HEK293 (cell line): ENCODE data around the gene ZNF853.
A peak's percentile ranks its signal among the peaks of the same experiment; 100 is the strongest.

Source experiments
- CTCF ChIA-PET: fragments of 350-600 bp; formaldehyde crosslinking; extraction: SDS; loops from one replicate; lab custom pipeline; 2021; ENCODE audit warnings: antibody characterized with exemption; lab: Yijun Ruan, JAX
- POLR2A ChIA-PET: fragments of 300-600 bp; formaldehyde crosslinking; extraction: SDS; loops from one replicate; lab custom pipeline; 2020; ENCODE audit warnings: antibody characterized with exemption, inconsistent platforms; lab: Yijun Ruan, JAX
- H3K27ac ChIP-seq: fragments of 200-500 bp; sonication (Bioruptor generic); 2 replicates; pipeline ENCODE4 v1.5.1; 2014; ENCODE audit warnings: low read depth, low read length, control low read depth, inconsistent platforms; ENCODE audit errors: extremely low read depth
- H3K36me3 ChIP-seq, 2 experiments: fragments of 200-500 bp in 1 of 2; sonication (Bioruptor generic) in 1 of 2; 1 replicate in 1 of 2; 2 replicates in 1 of 2; pipeline ENCODE4 v1.5.1; 2014 to 2017; ENCODE audit warnings: inconsistent platforms in 2 of 2, low read length in 2 of 2; ENCODE audit not compliant: control insufficient read depth in 2 of 2, insufficient read depth in 1 of 2
- H3K4me1 ChIP-seq: fragments of 200-500 bp; sonication (Bioruptor generic); 2 replicates; pipeline ENCODE4 v1.5.1; 2014; ENCODE audit warnings: mild to moderate bottlenecking, low read length, inconsistent platforms; ENCODE audit not compliant: control insufficient read depth, insufficient read depth
- H3K4me3 ChIP-seq: 2 replicates; pipeline ENCODE4 v1.5.1; 2011; ENCODE audit warnings: low read depth, mild to moderate bottlenecking, control low read depth, low read length, moderate library complexity
- H3K9me3 ChIP-seq: fragments of 200-500 bp; sonication (Bioruptor generic); 2 replicates; pipeline ENCODE4 v1.5.1; 2014; ENCODE audit warnings: low read depth, low read length, inconsistent platforms; ENCODE audit not compliant: control insufficient read depth, insufficient read depth
- GLIS1 ChIP-seq: fragments of 450-650 bp; formaldehyde crosslinking; IDR thresholded peaks from 2 replicates; pipeline ENCODE4 v1.5.1; 2016; ENCODE audit warnings: missing biosample characterization, missing genetic modification characterization
- HIC1 ChIP-seq: fragments of 450-650 bp; formaldehyde crosslinking; IDR thresholded peaks from 2 replicates; pipeline ENCODE4 v1.5.1; 2016; ENCODE audit warnings: missing biosample characterization, missing genetic modification characterization
- KLF8 ChIP-seq: fragments of 450-650 bp; formaldehyde crosslinking; IDR thresholded peaks from 2 replicates; pipeline ENCODE4 v1.5.1; 2016; ENCODE audit warnings: missing biosample characterization, missing genetic modification characterization
- KLF9 ChIP-seq: fragments of 450-650 bp; formaldehyde crosslinking; IDR thresholded peaks from 2 replicates; pipeline ENCODE4 v1.5.1; 2016; ENCODE audit warnings: missing biosample characterization, missing genetic modification characterization, low read depth
- MZF1 ChIP-seq: fragments of 450-650 bp; formaldehyde crosslinking; IDR thresholded peaks from 2 replicates; pipeline ENCODE4 v1.5.1; 2017; ENCODE audit warnings: missing biosample characterization, missing genetic modification characterization, borderline replicate concordance
- PATZ1 ChIP-seq: fragments of 450-650 bp; formaldehyde crosslinking; IDR thresholded peaks from 2 replicates; pipeline ENCODE4 v1.5.1; 2016; ENCODE audit warnings: missing biosample characterization, missing genetic modification characterization
- PRDM10 ChIP-seq: fragments of 450-650 bp; formaldehyde crosslinking; IDR thresholded peaks from 2 replicates; pipeline ENCODE4 v1.5.1; 2016; ENCODE audit warnings: missing biosample characterization, missing genetic modification characterization
- SP2 ChIP-seq: fragments of 450-650 bp; formaldehyde crosslinking; IDR thresholded peaks from 2 replicates; pipeline ENCODE4 v1.5.1; 2016; ENCODE audit warnings: missing biosample characterization, missing genetic modification characterization
- TRIM28 ChIP-seq: IDR thresholded peaks from 2 replicates; pipeline ENCODE4 v1.6.1; 2011; ENCODE audit warnings: low read length, control low read depth, borderline replicate concordance
- ZBTB20 ChIP-seq: fragments of 450-650 bp; formaldehyde crosslinking; IDR thresholded peaks from 2 replicates; pipeline ENCODE4 v1.5.1; 2016; ENCODE audit warnings: missing biosample characterization, missing genetic modification characterization
- ZBTB26 ChIP-seq: fragments of 450-650 bp; formaldehyde crosslinking; optimal IDR thresholded peaks from 2 replicates; pipeline ENCODE3; 2016; ENCODE audit warnings: missing biosample characterization, mild to moderate bottlenecking, missing genetic modification characterization
- ZBTB8A ChIP-seq: fragments of 450-650 bp; formaldehyde crosslinking; IDR thresholded peaks from 2 replicates; pipeline ENCODE4 v1.5.1; 2016; ENCODE audit warnings: missing biosample characterization, missing genetic modification characterization
- ZFHX2 ChIP-seq: fragments of 450-650 bp; formaldehyde crosslinking; conservative IDR thresholded peaks from 2 replicates; pipeline ENCODE4 v1.5.1; 2016; ENCODE audit warnings: missing biosample characterization, missing genetic modification characterization
- ZFP41 ChIP-seq: fragments of 450-650 bp; formaldehyde crosslinking; IDR thresholded peaks from 2 replicates; pipeline ENCODE4 v1.5.1; 2016; ENCODE audit warnings: missing biosample characterization, missing genetic modification characterization, borderline replicate concordance
- ZIC2 ChIP-seq: fragments of 450-650 bp; formaldehyde crosslinking; IDR thresholded peaks from 2 replicates; pipeline ENCODE4 v1.5.1; 2016; ENCODE audit warnings: missing biosample characterization, missing genetic modification characterization
- ZNF114 ChIP-seq: fragments of 450-650 bp; formaldehyde crosslinking; IDR thresholded peaks from 2 replicates; pipeline ENCODE4 v1.5.0; 2017; ENCODE audit warnings: missing biosample characterization, missing genetic modification characterization
- ZNF148 ChIP-seq: fragments of 450-650 bp; formaldehyde crosslinking; IDR thresholded peaks from 2 replicates; pipeline ENCODE4 v1.5.0; 2017; ENCODE audit warnings: missing biosample characterization, missing genetic modification characterization, borderline replicate concordance
- ZNF214 ChIP-seq: fragments of 450-650 bp; formaldehyde crosslinking; IDR thresholded peaks from 2 replicates; pipeline ENCODE4 v1.5.1; 2017; ENCODE audit warnings: missing biosample characterization, mild to moderate bottlenecking, missing genetic modification characterization, borderline replicate concordance
- ZNF335 ChIP-seq: fragments of 450-650 bp; formaldehyde crosslinking; conservative IDR thresholded peaks from 2 replicates; pipeline ENCODE4 v1.5.1; 2016; ENCODE audit warnings: missing biosample characterization, missing genetic modification characterization
- ZNF510 ChIP-seq: fragments of 450-650 bp; formaldehyde crosslinking; IDR thresholded peaks from 2 replicates; pipeline ENCODE4 v1.5.1; 2018; ENCODE audit warnings: mild to moderate bottlenecking, missing genetic modification characterization, missing biosample characterization; ENCODE audit not compliant: insufficient replicate concordance
- ZNF571 ChIP-seq: fragments of 450-650 bp; formaldehyde crosslinking; IDR thresholded peaks from 2 replicates; pipeline ENCODE4 v1.5.0; 2017; ENCODE audit warnings: missing biosample characterization, missing genetic modification characterization
- ZNF776 ChIP-seq: fragments of 450-650 bp; formaldehyde crosslinking; IDR thresholded peaks from 2 replicates; pipeline ENCODE4 v1.5.0; 2017; ENCODE audit warnings: missing biosample characterization, missing genetic modification characterization, borderline replicate concordance
- ZNF791 ChIP-seq: fragments of 450-650 bp; formaldehyde crosslinking; IDR thresholded peaks from 2 replicates; pipeline ENCODE4 v1.5.1; 2016; ENCODE audit warnings: missing biosample characterization, missing genetic modification characterization

Gene ZNF853

GRCh38 chr7:6615723-6616555, 529 bp downstream of the ZNF853 start:
- H3K4me3 ChIP-seq, result peak overlapping the region; percentile 64
- no peaks in the 10 kb centered on the region for H3K9me3 ChIP-seq
- POLR2A ChIA-PET, result no interaction called here
- peak overlapping the region; percentile 71; the same call in 1 of the 2 replicates for H3K27ac ChIP-seq
- CTCF ChIA-PET, result interaction anchor here (0.6 kb wide), 1 partner anchor 141 kb away, joined by 3 read pairs; no protein-coding TSS in a partner anchor
- H3K36me3 ChIP-seq, result peaks cover 6 to 11% of the 10 kb centered on the region in 2 experiments; a peak in 2 of 3 replicates
- peak; percentile 23 for TF ChIP-seq ZBTB26 (tag by site-specific recombination)
- TF ChIP-seq PRDM10, result no peak
- peak; percentile 81 for TF ChIP-seq ZNF335 (tag by site-specific recombination)
- no peak for TF ChIP-seq ZNF214
- no peak for TF ChIP-seq KLF8 (tag by site-specific recombination)
- peak; percentile 48 for TF ChIP-seq ZBTB8A (tag by site-specific recombination)
- peak; percentile 48 for TF ChIP-seq KLF9
- TF ChIP-seq PATZ1 (tag by site-specific recombination), result peak; percentile 42; the same call in 1 of the 2 replicates
- TF ChIP-seq ZIC2, result peak; percentile 66
- no peak for TF ChIP-seq ZNF148 (tag by site-specific recombination)
- TF ChIP-seq ZNF571 (tag by site-specific recombination), result no peak
- TF ChIP-seq ZNF114 (tag by site-specific recombination), result no peak
- peak; percentile 85 for TF ChIP-seq ZBTB20 (tag by site-specific recombination)
- TF ChIP-seq SP2 (tag by site-specific recombination), result 0 out of 2 replicates have a peak, but pooled peaks have one; percentile 15
- no peak for TF ChIP-seq ZNF510
- no peak for TF ChIP-seq MZF1
- TF ChIP-seq HIC1 (tag by site-specific recombination), result peak; percentile 61; the same call in 1 of the 2 replicates
- 0 out of 2 replicates have a peak, but pooled peaks have one; percentile 17 for TF ChIP-seq ZFHX2
- no peak for TF ChIP-seq ZNF791 (tag by site-specific recombination)
- no peak for TF ChIP-seq TRIM28
- TF ChIP-seq ZFP41 (tag by site-specific recombination), result no peak
- peak; percentile 85 for TF ChIP-seq GLIS1 (tag by site-specific recombination)
- no peak for TF ChIP-seq ZNF776 (tag by site-specific recombination)
- no peaks in the 10 kb centered on the region for H3K4me1 ChIP-seq
